ENCODE results near the gene DOCK4. TPM values are rescaled to one million over a fixed set of nuclear protein-coding genes. Genes with fewer than 3 reads are reported as not detected.
"Not testable (repeated sequence)": the region's sequence is repeated elsewhere in the genome, so short reads cannot be mapped to it uniquely, and the experiment has no call there.

The DOCK4 gene
- total RNA-seq, 2 donors from 2014 or later = 6.5 to 11.1 TPM

- no peak for TF ChIP-seq CTCF (IDR thresholded peaks at IDR 0.05)
Measured at GRCh38 chr7:112134039-112134438, 72.2 kb downstream of the DOCK4 start.

GRCh38 chr7:112133328-112133727 lies 72.9 kb downstream of the DOCK4 start:
- Histone ChIP-seq H3K9ac (ENCODE audit: low read depth in 2 of 2, low read length in 2 of 2) (no peak overlapping the region), H3K36me3 (no peaks in the 10 kb centered on the region), H3K27ac (no peak overlapping the region), H3K9me3 (no peaks in the 10 kb centered on the region), H3K4me3 (no peak overlapping the region), H3K27me3 (no peaks in the 10 kb centered on the region), H3K4me1 (no peaks in the 10 kb centered on the region)
- no peak for TF ChIP-seq CTCF (IDR thresholded peaks at IDR 0.05)
- intact Hi-C loops (cut with DNase I) = no loop called here
- DNase-seq = no peak

More at GRCh38 chr7:112134039-112134438, 72.2 kb downstream of the DOCK4 start:
- Histone ChIP-seq H3K4me1 (no peaks in the 10 kb centered on the region), H3K9me3 (no peaks in the 10 kb centered on the region), H3K9ac (ENCODE audit: low read depth in 2 of 2, low read length in 2 of 2) (no peak overlapping the region), H3K27ac (no peak overlapping the region), H3K4me3 (no peak overlapping the region), H3K36me3 (no peaks in the 10 kb centered on the region), H3K27me3 (no peaks in the 10 kb centered on the region)
- DNase-seq = no peak
- intact Hi-C loops (cut with DNase I) = no loop called here

- H3K9me3 ChIP-seq = no peaks in the 10 kb centered on the region
- no peaks in the 10 kb centered on the region for H3K4me1 ChIP-seq
- intact Hi-C loops (cut with DNase I) = no loop called here
- no peak for TF ChIP-seq CTCF (IDR thresholded peaks at IDR 0.05)
- H3K27ac ChIP-seq = no peak overlapping the region
- no peak for DNase-seq
- H3K27me3 ChIP-seq = no peaks in the 10 kb centered on the region
- H3K36me3 ChIP-seq = no peaks in the 10 kb centered on the region
- no peak overlapping the region for H3K4me3 ChIP-seq
- H3K9ac ChIP-seq (ENCODE audit: low read depth in 2 of 2, low read length in 2 of 2) = no peak overlapping the region
Measured at GRCh38 chr7:112132051-112132694, 74.0 kb downstream of the DOCK4 start.

- Histone ChIP-seq H3K36me3 (no peaks in the 10 kb centered on the region), H3K27me3 (no peaks in the 10 kb centered on the region), H3K4me1 (no peaks in the 10 kb centered on the region), H3K4me3 (no peak overlapping the region), H3K9ac (ENCODE audit: low read depth in 2 of 2, low read length in 2 of 2) (no peak overlapping the region), H3K27ac (no peak overlapping the region), H3K9me3 (no peaks in the 10 kb centered on the region)
- no peak for DNase-seq
- intact Hi-C loops (cut with DNase I) = no loop called here
- no peak for TF ChIP-seq CTCF (IDR thresholded peaks at IDR 0.05)
Measured at GRCh38 chr7:112130729-112131410, 75.3 kb downstream of the DOCK4 start.

- no peaks in the 10 kb centered on the region for H3K4me1 ChIP-seq
- no peak for TF ChIP-seq CTCF (IDR thresholded peaks at IDR 0.05)
- no peak for DNase-seq
- no peak overlapping the region for H3K9ac ChIP-seq (ENCODE audit: low read depth in 2 of 2, low read length in 2 of 2)
- no peaks in the 10 kb centered on the region for H3K27me3 ChIP-seq
- intact Hi-C loops (cut with DNase I) = no loop called here
- no peaks in the 10 kb centered on the region for H3K36me3 ChIP-seq
- H3K4me3 ChIP-seq = no peak overlapping the region
- H3K27ac ChIP-seq = no peak overlapping the region
- no peaks in the 10 kb centered on the region for H3K9me3 ChIP-seq
Measured at GRCh38 chr7:112129655-112130323, 76.4 kb downstream of the DOCK4 start.

- H3K9me3 ChIP-seq; DNase-seq; H3K4me1 ChIP-seq; H3K36me3 ChIP-seq; H3K9ac ChIP-seq (ENCODE audit: low read depth in 2 of 2, low read length in 2 of 2); intact Hi-C loops (cut with DNase I); H3K4me3 ChIP-seq; H3K27ac ChIP-seq; H3K27me3 ChIP-seq: not testable (repeated sequence)
Measured at GRCh38 chr7:112128461-112129425, 77.5 kb downstream of the DOCK4 start.

- H3K27ac ChIP-seq; DNase-seq; intact Hi-C loops (cut with DNase I): not testable (repeated sequence)
Measured at GRCh38 chr7:112128041-112128440, 78.2 kb downstream of the DOCK4 start.

More at GRCh38 chr7:112128041-112128440, 78.2 kb downstream of the DOCK4 start:
- not testable (repeated sequence) for H3K36me3 ChIP-seq; H3K4me3 ChIP-seq; H3K4me1 ChIP-seq; H3K27me3 ChIP-seq; H3K9ac ChIP-seq (ENCODE audit: low read depth in 2 of 2, low read length in 2 of 2); H3K9me3 ChIP-seq

All from colonic mucosa (tissue), 4 donors.